Endothelial cell of umbilical vein (primary cell): ENCODE measurements around the gene CMTR1. TPM values are rescaled to one million over a fixed set of nuclear protein-coding genes. Genes with fewer than 3 reads are reported as not detected.

Experiments
- BruUV-seq: library from RNA; stranded (reverse); fragments of 400-500 nt; replicated peaks from 2 replicates; lab custom pipeline; 2021; lab: Mats Ljungman, UMichigan
- CTCF ChIA-PET: fragments of 300-600, 350-600 bp; sonication (Branson Sonifier 250); formaldehyde crosslinking; loops from one replicate; lab custom pipeline; 2021; ENCODE audit warnings: antibody characterized with exemption, inconsistent platforms; lab: Charles Lee
- POLR2A ChIA-PET: fragments of 300-600, 350-600 bp; sonication (Branson Sonifier 250); formaldehyde crosslinking; loops from one replicate; lab custom pipeline; 2021; ENCODE audit warnings: antibody characterized with exemption, inconsistent platforms; lab: Charles Lee
- DNase-seq: peaks from one replicate; pipeline ENCODE4 v3.0.0-alpha.2; 2011; ENCODE audit warnings: low read depth, low spot score
- FAIRE-seq: peaks from 2 replicates; lab custom pipeline; 2011; peaks lifted over from hg19 to GRCh38; lab: Jason Lieb, UNC
- H2AFZ ChIP-seq: 2 replicates; pipeline ENCODE4 v1.6.0; 2012; ENCODE audit warnings: low read depth, low read length, control low read depth, inconsistent platforms
- H3K27ac ChIP-seq: 2 replicates; pipeline ENCODE4 v1.5.1; 2011; ENCODE audit warnings: low read depth, mild to moderate bottlenecking, control low read depth, low read length, moderate library complexity; ENCODE audit not compliant: insufficient read depth
- H3K27me3 ChIP-seq, 2 experiments: 2 replicates each; pipeline versions ENCODE4 v1.6.0 to v1.6.1; 2011; ENCODE audit warnings: low read length in 2 of 2, mixed read lengths in 1 of 2; ENCODE audit not compliant: control insufficient read depth in 2 of 2, insufficient read depth in 2 of 2
- H3K36me3 ChIP-seq, 2 experiments: 2 replicates in 1 of 2; 3 replicates in 1 of 2; pipeline ENCODE4 v1.5.1; 2011; ENCODE audit warnings: low read length in 2 of 2, mild to moderate bottlenecking in 1 of 2, moderate library complexity in 1 of 2; ENCODE audit not compliant: control insufficient read depth in 2 of 2, insufficient read depth in 2 of 2; ENCODE audit errors: extremely low read depth in 1 of 2
- H3K4me1 ChIP-seq: 3 replicates; pipeline ENCODE4 v1.5.1; 2011; ENCODE audit warnings: mild to moderate bottlenecking, low read length; ENCODE audit not compliant: control insufficient read depth, insufficient read depth; ENCODE audit errors: extremely low read depth
- H3K4me2 ChIP-seq: 2 replicates; pipeline ENCODE4 v1.6.1; 2011; ENCODE audit warnings: low read length, control low read depth, mixed read lengths; ENCODE audit not compliant: insufficient read depth
- H3K4me3 ChIP-seq, 3 experiments: fragments of 200-600 bp in 1 of 3; sonication (generic), shearing (Covaris generic) in 1 of 3; replicated peaks in 1 of 3; 2 replicates each; pipeline ENCODE4 v1.5.1; 2011 to 2016; ENCODE audit warnings: control low read depth in 3 of 3, low read length in 3 of 3, mild to moderate bottlenecking in 2 of 3, inconsistent platforms in 1 of 3, low read depth in 1 of 3, moderate library complexity in 1 of 3; ENCODE audit not compliant: insufficient read depth in 1 of 3
- H3K79me2 ChIP-seq: 2 replicates; pipeline ENCODE4 v1.6.0; 2012; ENCODE audit warnings: low read length, inconsistent platforms; ENCODE audit not compliant: control insufficient read depth, insufficient read depth
- H3K9ac ChIP-seq: replicated peaks from 2 replicates; pipeline ENCODE3; 2011; ENCODE audit warnings: low read length, control low read depth; ENCODE audit not compliant: insufficient read depth; ENCODE audit errors: extremely low read depth
- H3K9me1 ChIP-seq: replicated peaks from 3 replicates; pipeline ENCODE4 v1.6.0; 2011; ENCODE audit warnings: mild to moderate bottlenecking, low read length; ENCODE audit not compliant: control insufficient read depth, insufficient read depth; ENCODE audit errors: extremely low read depth
- H3K9me3 ChIP-seq: replicated peaks from 2 replicates; pipeline ENCODE4 v1.5.1; 2012; ENCODE audit warnings: low read length, inconsistent platforms; ENCODE audit not compliant: control insufficient read depth, insufficient read depth
- H4K20me1 ChIP-seq: replicated peaks from 2 replicates; pipeline ENCODE3; 2011; ENCODE audit warnings: mild to moderate bottlenecking, low read length; ENCODE audit not compliant: control insufficient read depth, insufficient read depth; ENCODE audit errors: extremely low read depth
- CTCF ChIP-seq, 2 donors: IDR thresholded peaks; 1 replicate in 1 of 2; 2 replicates in 1 of 2; pipeline ENCODE4 v1.5.1; 2011; ENCODE audit warnings: low read length in 2 of 2, mild to moderate bottlenecking in 2 of 2, moderate library complexity in 2 of 2, control low read depth in 1 of 2, inconsistent platforms in 1 of 2, low read depth in 1 of 2; ENCODE audit not compliant: insufficient read depth in 1 of 2; ENCODE audit errors: extremely low read depth in 1 of 2
- EZH2 ChIP-seq: IDR thresholded peaks from 2 replicates; pipeline ENCODE4 v1.6.1; 2012; ENCODE audit warnings: borderline replicate concordance, low read depth, mild to moderate bottlenecking, moderate library complexity, low read length, inconsistent platforms; ENCODE audit not compliant: severe bottlenecking
- FOS ChIP-seq: IDR thresholded peaks from 2 replicates; pipeline ENCODE4 v1.6.1; 2011; ENCODE audit warnings: mild to moderate bottlenecking, low read length, moderate library complexity, borderline replicate concordance; ENCODE audit not compliant: insufficient read depth
- GATA2 ChIP-seq: IDR thresholded peaks from 2 replicates; pipeline ENCODE4 v1.7.0; 2011; ENCODE audit warnings: low read depth, mild to moderate bottlenecking, moderate library complexity, mixed read lengths, low read length; ENCODE audit not compliant: insufficient read length, insufficient read depth
- JUN ChIP-seq: IDR thresholded peaks from 2 replicates; pipeline ENCODE4 v1.6.1; 2011; ENCODE audit warnings: borderline replicate concordance, low read depth; ENCODE audit not compliant: insufficient read length, insufficient read depth
- MAX ChIP-seq: IDR thresholded peaks from 2 replicates; pipeline ENCODE4 v1.6.1; 2011; ENCODE audit not compliant: insufficient read depth, insufficient read length
- MYC ChIP-seq: IDR thresholded peaks from one replicate; pipeline ENCODE4 v1.6.1; 2011; ENCODE audit warnings: mild to moderate bottlenecking, low read depth, low read length
- POLR2A ChIP-seq: IDR thresholded peaks from 2 replicates; pipeline ENCODE4 v1.6.1; 2012; ENCODE audit warnings: low read depth, mild to moderate bottlenecking, control low read depth, low read length
- POLR2AphosphoS5 ChIP-seq: IDR thresholded peaks from 2 replicates; pipeline ENCODE4 v1.6.1; 2012; ENCODE audit warnings: low read depth, mild to moderate bottlenecking, control low read depth, low read length, moderate library complexity; ENCODE audit not compliant: insufficient read depth
- dilution Hi-C: fragments of 300-500 bp; cut with MboI; formaldehyde crosslinking; loops from one replicate; pipeline ENCODE4 v1.15.0; 2019; ENCODE audit warnings: low sequenced_read_pairs; ENCODE audit not compliant: extremely low pct_ligation_motif_present
- intact Hi-C: fragments of 100-400 bp; cut with micrococcal nuclease; formaldehyde crosslinking; loops from one replicate; pipeline ENCODE4 v1.10.0; 2022
- polyA plus RNA-seq, 4 experiments: library from polyadenylated mRNA; depleted of rRNA in 3 of 4; stranded (reverse) in 3 of 4; unstranded in 1 of 4; fragments of >200 nt; gene quantifications; 2 replicates each; pipeline versions ENCODE4 v1.2.1 to v1.2.3, GENCODE V29; 2011 to 2012; ENCODE audit warnings: missing spikeins in 1 of 4
- total RNA-seq: library from RNA; stranded (reverse); gene quantifications from 2 replicates; pipeline ENCODE4 v1.2.3, GENCODE V29; 2021

CMTR1 gene
- total and polyA plus RNA-seq, 2 donors (not counting 3 experiments of a cell fraction or from before 2014, with no cell fraction given), result 19.5 to 38.0 TPM

- Histone ChIP-seq H3K4me2 (no peak overlapping the region), H3K9me1 (no peaks in the 10 kb centered on the region), H3K9ac (no peak overlapping the region), H3K27me3 (no peaks in the 10 kb centered on the region), H3K27ac (no peak overlapping the region), H3K79me2 (no peaks in the 10 kb centered on the region), H3K36me3 (peaks cover 10 to 11% of the 10 kb centered on the region in 2 experiments), H3K4me1 (peaks cover 4% of the 10 kb centered on the region), H3K9me3 (no peaks in the 10 kb centered on the region), H4K20me1 (no peaks in the 10 kb centered on the region), H2AFZ (no peak overlapping the region), H3K4me3 (no peak overlapping the region)
- POLR2A ChIA-PET, result no interaction called here
- CTCF ChIA-PET, result no interaction called here
- dilution Hi-C loops, result no loop called here
- BruUV-seq, result no TSS peak
- no peak for FAIRE-seq
- DNase-seq, result no peak
- intact Hi-C loops, result no loop called here
- no peak for TF ChIP-seq MYC
- no peak for TF ChIP-seq POLR2A
- TF ChIP-seq MAX, result no peak
- TF ChIP-seq EZH2, result no peak
- TF ChIP-seq CTCF (IDR thresholded peaks at IDR 0.05; ENCODE audit: extremely low read depth in 1 of 2, insufficient read depth in 1 of 2, low read depth in 1 of 2, low read length in 2 of 2), result no peak
- no peak for TF ChIP-seq FOS
- TF ChIP-seq POLR2AphosphoS5, result no peak
- no peak for TF ChIP-seq JUN
- no peak for TF ChIP-seq GATA2
Observed at GRCh38 chr6:37451441-37452193, 18.6 kb downstream of the CMTR1 start.
